ENCODE measurements around the gene PAX4. TPM values are rescaled to one million over a fixed set of nuclear protein-coding genes. Genes with fewer than 3 reads are reported as not detected.

Gene PAX4
- total RNA-seq, 4 donors from 2014 or later = not detected

DNA sequence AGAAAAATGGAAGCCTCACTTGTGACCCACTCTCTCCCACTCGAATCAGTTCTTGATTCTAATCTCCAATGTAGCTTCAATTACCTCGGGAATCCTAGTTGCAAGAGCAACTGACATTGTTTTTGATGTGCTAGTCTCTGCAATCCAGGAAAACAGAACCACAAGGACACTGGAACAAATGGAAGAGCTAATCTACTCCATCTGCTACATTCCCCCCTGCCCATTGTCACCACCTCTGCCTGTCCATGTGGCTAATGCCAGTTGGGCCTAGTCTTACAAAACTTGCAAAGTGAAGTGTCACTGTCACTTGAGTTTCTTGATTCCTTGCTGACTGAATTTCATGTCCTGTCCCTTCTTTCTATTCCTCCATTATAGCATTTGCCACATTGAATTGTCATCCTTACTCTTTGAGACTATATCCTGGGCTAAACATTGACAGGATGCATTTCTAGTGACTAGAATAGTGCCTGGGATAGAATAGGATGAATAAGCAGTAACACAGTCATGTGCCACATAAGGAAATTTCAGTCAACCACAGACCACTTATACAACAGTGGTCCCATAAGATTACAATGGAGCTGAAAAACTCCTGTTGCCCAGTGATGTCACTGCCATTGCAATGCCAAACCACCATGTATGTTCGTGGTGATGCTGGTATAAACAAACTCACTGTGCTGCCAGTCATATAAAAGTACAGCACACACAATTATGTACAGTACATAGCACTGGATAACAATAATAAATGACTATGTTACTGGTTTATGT lies 46.0 kb downstream of the PAX4 start:
- TF ChIP-seq, protein P1, sequence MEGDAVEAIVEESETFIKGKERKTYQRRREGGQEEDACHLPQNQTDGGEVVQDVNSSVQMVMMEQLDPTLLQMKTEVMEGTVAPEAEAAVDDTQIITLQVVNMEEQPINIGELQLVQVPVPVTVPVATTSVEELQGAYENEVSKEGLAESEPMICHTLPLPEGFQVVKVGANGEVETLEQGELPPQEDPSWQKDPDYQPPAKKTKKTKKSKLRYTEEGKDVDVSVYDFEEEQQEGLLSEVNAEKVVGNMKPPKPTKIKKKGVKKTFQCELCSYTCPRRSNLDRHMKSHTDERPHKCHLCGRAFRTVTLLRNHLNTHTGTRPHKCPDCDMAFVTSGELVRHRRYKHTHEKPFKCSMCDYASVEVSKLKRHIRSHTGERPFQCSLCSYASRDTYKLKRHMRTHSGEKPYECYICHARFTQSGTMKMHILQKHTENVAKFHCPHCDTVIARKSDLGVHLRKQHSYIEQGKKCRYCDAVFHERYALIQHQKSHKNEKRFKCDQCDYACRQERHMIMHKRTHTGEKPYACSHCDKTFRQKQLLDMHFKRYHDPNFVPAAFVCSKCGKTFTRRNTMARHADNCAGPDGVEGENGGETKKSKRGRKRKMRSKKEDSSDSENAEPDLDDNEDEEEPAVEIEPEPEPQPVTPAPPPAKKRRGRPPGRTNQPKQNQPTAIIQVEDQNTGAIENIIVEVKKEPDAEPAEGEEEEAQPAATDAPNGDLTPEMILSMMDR (IDR thresholded peaks at IDR 0.05; ENCODE audit: low read depth) = no peak

DNA sequence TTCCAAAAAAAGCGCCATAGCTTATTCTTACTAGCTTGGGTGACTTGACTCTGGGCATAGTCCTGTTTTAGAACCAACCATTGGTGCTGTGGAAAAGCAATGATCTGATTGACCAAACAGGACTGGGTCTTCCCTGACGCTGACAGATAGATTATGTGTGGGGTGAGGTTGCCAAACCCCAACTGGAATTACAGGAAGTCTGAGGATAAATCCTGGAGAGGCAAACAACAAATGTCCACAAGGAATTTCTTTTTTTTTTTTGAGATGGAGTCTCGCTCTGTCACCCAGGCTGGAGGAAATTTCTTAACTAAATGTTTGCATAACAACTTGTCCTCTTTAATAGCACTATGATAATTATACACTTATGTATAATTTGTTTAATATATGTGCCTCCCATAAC lies 51.7 kb downstream of the PAX4 start:
- TF ChIP-seq, protein P1 (IDR thresholded peaks at IDR 0.05; ENCODE audit: low read depth) = no peak

Other genes starting within 250 kb of the PAX4 start
- gene ZNF800, start 225.4 kb downstream of the PAX4 start, total RNA-seq = 10 to 100 TPM; 31.3 to 57.7 (median 33.1) TPM
- gene GCC1, start 32.5 kb downstream of the PAX4 start, total RNA-seq = 10 to 100 TPM; 15.2 to 20.7 (median 17.3) TPM
- gene ARF5, start 29.7 kb downstream of the PAX4 start, total RNA-seq = 100 to 1,000 TPM in 3 of 4 donors, 10 to 100 TPM in 1; 64.9 to 140 (median 116) TPM
- gene FSCN3, start 24.4 kb downstream of the PAX4 start, total RNA-seq = 1 to 10 TPM in 1 of 4 donors, not detected in 3; 1.3 TPM
- 10 to 100 TPM; 73.9 to 98.3 (median 88.9) TPM for gene SND1, start 34.1 kb upstream of the PAX4 start, total RNA-seq

Data from subcutaneous adipose tissue (tissue), 4 donors.